Ishikawa (cell line): ENCODE data around the gene BROX.

Source experiments
- CEBPB ChIP-seq: IDR thresholded peaks from 2 replicates; pipeline ENCODE4 v1.6.1; 2012
- CREB1 ChIP-seq: IDR thresholded peaks from 2 replicates; pipeline ENCODE4 v1.6.1; 2012; ENCODE audit warnings: low read depth
- EGR1 ChIP-seq: IDR thresholded peaks from 2 replicates; pipeline ENCODE4 v1.6.1; 2012
- EP300 ChIP-seq: IDR thresholded peaks from 2 replicates; pipeline ENCODE4 v1.6.1; 2012; ENCODE audit warnings: borderline replicate concordance
- FOXM1 ChIP-seq: IDR thresholded peaks from 2 replicates; pipeline ENCODE4 v1.6.1; 2012; ENCODE audit warnings: low read depth, borderline replicate concordance
- NFIC ChIP-seq: IDR thresholded peaks from 2 replicates; pipeline ENCODE4 v1.6.1; 2012
- RAD21 ChIP-seq: IDR thresholded peaks from 2 replicates; pipeline ENCODE4 v1.6.1; 2012; ENCODE audit warnings: low read depth
- REST ChIP-seq: IDR thresholded peaks from 2 replicates; pipeline ENCODE4 v1.6.1; 2012; ENCODE audit warnings: low read depth, mild to moderate bottlenecking
- TAF1 ChIP-seq: IDR thresholded peaks from 2 replicates; pipeline ENCODE4 v1.6.1; 2012; ENCODE audit warnings: low read depth, mild to moderate bottlenecking
- TCF12 ChIP-seq: IDR thresholded peaks from 2 replicates; pipeline ENCODE4 v1.6.1; 2012; ENCODE audit warnings: low read depth
- TEAD4 ChIP-seq: IDR thresholded peaks from 2 replicates; pipeline ENCODE4 v1.6.1; 2012
- YY1 ChIP-seq: IDR thresholded peaks from 2 replicates; pipeline ENCODE4 v1.6.1; 2012; ENCODE audit warnings: low read depth
- ZBTB7A ChIP-seq: IDR thresholded peaks from 2 replicates; pipeline ENCODE4 v1.6.1; 2012; ENCODE audit warnings: low read depth
- TF ChIP-seq, protein P1 (sequence below): IDR thresholded peaks from 2 replicates; pipeline ENCODE4 v1.6.1; 2012
- TF ChIP-seq, protein P2 (sequence below): IDR thresholded peaks from 2 replicates; pipeline ENCODE4 v1.6.1; 2012

The BROX gene

GRCh38 chr1:222704260-222704659 lies 8.1 kb upstream of the BROX start:
- TF ChIP-seq EP300 (no peak), CREB1 (no peak), REST (no peak), TAF1 (no peak), YY1 (no peak)
- TF ChIP-seq, protein P1, sequence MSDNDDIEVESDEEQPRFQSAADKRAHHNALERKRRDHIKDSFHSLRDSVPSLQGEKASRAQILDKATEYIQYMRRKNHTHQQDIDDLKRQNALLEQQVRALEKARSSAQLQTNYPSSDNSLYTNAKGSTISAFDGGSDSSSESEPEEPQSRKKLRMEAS = no peak

DNA sequence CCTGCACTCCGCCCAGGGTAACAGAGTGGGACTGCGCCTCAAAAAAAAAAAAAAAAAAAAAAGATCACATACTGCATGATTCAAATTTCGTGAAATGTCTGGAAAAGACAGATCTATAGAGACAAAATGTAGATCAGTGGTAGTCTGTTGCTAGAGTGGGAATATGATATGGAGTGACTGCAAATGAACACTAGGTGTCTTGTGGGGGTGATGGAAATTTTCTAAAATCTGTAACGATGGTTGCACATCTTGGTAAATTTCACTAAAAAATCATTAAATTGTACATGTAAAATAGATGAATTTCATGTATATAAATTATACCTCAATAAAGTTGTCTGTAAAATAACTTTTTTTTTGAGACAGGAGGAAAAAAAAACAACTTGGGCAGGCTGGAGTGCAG lies 5.5 kb upstream of the BROX start:
- TF ChIP-seq CEBPB (no peak), FOXM1 (no peak), NFIC (no peak), EGR1 (no peak), EP300 (no peak), ZBTB7A (no peak), CREB1 (no peak), TAF1 (no peak), TEAD4 (no peak), REST (no peak)
- TF ChIP-seq, protein P1 = no peak

- TF ChIP-seq CREB1 (no peak), EGR1 (no peak), CEBPB (no peak), ZBTB7A (no peak), FOXM1 (no peak), TEAD4 (no peak), TAF1 (no peak), RAD21 (no peak)
- TF ChIP-seq, protein P2, sequence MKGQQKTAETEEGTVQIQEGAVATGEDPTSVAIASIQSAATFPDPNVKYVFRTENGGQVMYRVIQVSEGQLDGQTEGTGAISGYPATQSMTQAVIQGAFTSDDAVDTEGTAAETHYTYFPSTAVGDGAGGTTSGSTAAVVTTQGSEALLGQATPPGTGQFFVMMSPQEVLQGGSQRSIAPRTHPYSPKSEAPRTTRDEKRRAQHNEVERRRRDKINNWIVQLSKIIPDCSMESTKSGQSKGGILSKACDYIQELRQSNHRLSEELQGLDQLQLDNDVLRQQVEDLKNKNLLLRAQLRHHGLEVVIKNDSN = no peak
Observed at GRCh38 chr1:222709700-222710153, 2.6 kb upstream of the BROX start.

GRCh38 chr1:222711319-222712252 lies 778 bp upstream of the BROX start:
- 0 out of 2 replicates have a peak, but pooled peaks have one; percentile 15 for TF ChIP-seq TAF1
- no peak for TF ChIP-seq RAD21
- TF ChIP-seq, protein P1 = peak; percentile 38

DNA sequence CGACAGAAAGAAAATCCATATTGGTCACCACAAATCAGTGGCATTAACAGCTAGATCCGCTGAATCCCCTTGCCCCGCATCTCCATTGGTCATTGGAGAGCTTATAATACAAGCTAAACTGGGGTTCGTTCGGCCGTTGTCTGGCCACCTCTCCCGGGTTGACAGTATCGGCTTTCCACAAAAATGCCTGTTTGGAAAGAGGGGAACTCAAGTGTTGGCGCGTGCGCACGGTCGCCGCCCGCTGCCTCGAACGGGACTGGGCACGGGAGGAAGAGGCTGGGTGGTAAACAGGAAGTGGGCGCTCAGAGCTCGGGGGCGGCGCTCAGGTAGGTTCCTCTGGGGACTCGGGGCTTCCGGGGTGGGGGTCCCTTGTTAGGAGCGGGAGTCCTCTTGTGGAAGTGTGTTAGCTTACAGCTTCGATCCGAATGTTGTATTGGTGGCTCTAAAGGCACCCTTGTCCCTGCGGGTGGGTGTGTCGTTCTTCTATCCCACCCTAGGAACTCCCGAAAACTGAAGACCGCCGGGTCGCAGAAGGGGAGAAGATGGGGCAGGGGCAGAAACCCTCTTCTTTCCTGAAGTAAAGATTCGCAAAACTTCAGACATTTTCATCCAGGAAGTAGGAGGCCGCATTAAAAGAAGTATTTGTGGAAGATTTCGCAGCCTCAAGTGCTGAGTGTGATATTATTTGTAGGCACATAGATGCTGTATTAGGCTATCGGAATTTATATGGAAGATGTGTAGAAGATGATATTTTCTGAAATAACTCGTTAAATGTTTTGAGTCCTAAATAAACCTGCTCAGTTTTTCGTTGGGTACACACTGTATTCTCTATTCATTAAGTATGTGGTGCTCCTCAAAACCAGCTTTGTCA lies 962 bp downstream of the BROX start:
- no peak for TF ChIP-seq REST
- TF ChIP-seq YY1 = peak; percentile 80
- TF ChIP-seq TEAD4 = no peak
- TF ChIP-seq EGR1 = no peak
- TF ChIP-seq, protein P1 = peak; percentile 66
- no peak for TF ChIP-seq NFIC
- peak; percentile 47; the same call in 1 of the 2 replicates for TF ChIP-seq TCF12
- no peak for TF ChIP-seq EP300
- no peak for TF ChIP-seq CREB1
- TF ChIP-seq, protein P2 = peak; percentile 27; the same call in 1 of the 2 replicates
- peak; percentile 41; the same call in 1 of the 2 replicates for TF ChIP-seq TAF1
- TF ChIP-seq ZBTB7A = peak; percentile 43; the same call in 1 of the 2 replicates
- TF ChIP-seq RAD21 = no peak
- TF ChIP-seq CEBPB = no peak
- no peak for TF ChIP-seq FOXM1
